Measurements from ENCODE around the gene MKI67. TPM values are rescaled to one million over a fixed set of nuclear protein-coding genes. Genes with fewer than 3 reads are reported as not detected.
A peak's percentile ranks its signal among the peaks of the same experiment; 100 is the strongest.

Gene MKI67
- total RNA-seq, 3 donors from 2014 or later (not counting 1 experiment from before 2014, with no cell fraction given): 5.3 to 10.0 (median 6.8) TPM

DNA sequence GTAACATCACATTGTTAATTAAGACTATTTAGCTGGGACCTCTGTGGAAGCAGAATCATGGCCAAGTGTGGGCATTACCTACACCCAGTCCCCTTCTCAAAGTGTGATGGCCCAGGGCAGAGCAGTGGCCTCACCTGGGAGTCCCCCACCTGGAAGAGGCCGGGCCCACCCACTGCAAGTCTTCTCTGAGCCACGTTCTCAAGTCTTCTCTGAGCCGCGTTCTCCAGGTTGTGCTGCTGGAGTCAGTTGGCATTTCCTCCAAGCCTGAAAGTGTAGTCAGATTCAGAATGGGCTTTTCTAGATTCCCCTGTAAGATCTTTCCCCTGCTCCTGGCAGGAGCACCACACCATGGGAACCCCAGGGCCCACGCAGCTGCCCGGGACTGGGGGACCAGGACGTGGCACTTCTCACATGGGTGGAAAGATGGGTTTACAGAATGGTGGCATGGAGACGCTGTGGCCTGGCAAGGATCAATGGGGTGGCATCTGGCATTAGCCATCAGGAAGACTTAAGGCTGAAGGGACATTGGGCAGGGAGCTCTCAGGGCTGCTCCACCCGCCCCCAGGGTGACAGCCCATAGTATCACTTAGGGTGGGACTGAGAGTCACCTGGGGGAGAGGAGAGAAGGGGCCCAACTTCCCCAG lies 68.0 kb downstream of the MKI67 start:
- Histone ChIP-seq H3K4me3 (ENCODE audit: low read length) (no peak overlapping the region), H3K36me3 (ENCODE audit: control insufficient read depth, insufficient read depth, low read length) (peaks cover 78% of the 10 kb centered on the region), H3K27me3 (ENCODE audit: control insufficient read depth, insufficient read depth, low read length) (no peaks in the 10 kb centered on the region), H3K4me1 (ENCODE audit: control insufficient read depth, insufficient read depth, low read length) (peaks cover 73% of the 10 kb centered on the region), H3K27ac (ENCODE audit: low read length) (peak overlapping the region; percentile 62), H3K9me3 (ENCODE audit: control insufficient read depth, insufficient read depth, low read length) (no peaks in the 10 kb centered on the region)
- Mint-ChIP-seq H3K4me3 (no peak overlapping the region), H3K36me3 (peaks cover 15% of the 10 kb centered on the region), H3K27me3 (ENCODE audit: low read depth in 2 of 2) (no peaks in the 10 kb centered on the region), H3K9me3 (no peaks in the 10 kb centered on the region), H3K4me1 (peaks cover 85 to 87% of the 10 kb centered on the region in 2 donors), H3K27ac (peak overlapping the region; percentile 88)
- 80% methylated on average over 8 of the region's 9 CpGs for WGBS (ENCODE audit: insufficient coverage)
- intact Hi-C loops (cut with micrococcal nuclease): no loop called here
- ATAC-seq (no peak), DNase-seq (no peak)
- TF ChIP-seq CTCF (IDR thresholded peaks at IDR 0.05): no peak

GRCh38 chr10:128056303-128057050 lies 69.7 kb downstream of the MKI67 start:
- H3K4me1 Mint-ChIP-seq: peaks cover 80 to 85% of the 10 kb centered on the region in 2 donors
- WGBS (ENCODE audit: insufficient coverage): 97% methylated on average over 17 of the region's 17 CpGs

DNA sequence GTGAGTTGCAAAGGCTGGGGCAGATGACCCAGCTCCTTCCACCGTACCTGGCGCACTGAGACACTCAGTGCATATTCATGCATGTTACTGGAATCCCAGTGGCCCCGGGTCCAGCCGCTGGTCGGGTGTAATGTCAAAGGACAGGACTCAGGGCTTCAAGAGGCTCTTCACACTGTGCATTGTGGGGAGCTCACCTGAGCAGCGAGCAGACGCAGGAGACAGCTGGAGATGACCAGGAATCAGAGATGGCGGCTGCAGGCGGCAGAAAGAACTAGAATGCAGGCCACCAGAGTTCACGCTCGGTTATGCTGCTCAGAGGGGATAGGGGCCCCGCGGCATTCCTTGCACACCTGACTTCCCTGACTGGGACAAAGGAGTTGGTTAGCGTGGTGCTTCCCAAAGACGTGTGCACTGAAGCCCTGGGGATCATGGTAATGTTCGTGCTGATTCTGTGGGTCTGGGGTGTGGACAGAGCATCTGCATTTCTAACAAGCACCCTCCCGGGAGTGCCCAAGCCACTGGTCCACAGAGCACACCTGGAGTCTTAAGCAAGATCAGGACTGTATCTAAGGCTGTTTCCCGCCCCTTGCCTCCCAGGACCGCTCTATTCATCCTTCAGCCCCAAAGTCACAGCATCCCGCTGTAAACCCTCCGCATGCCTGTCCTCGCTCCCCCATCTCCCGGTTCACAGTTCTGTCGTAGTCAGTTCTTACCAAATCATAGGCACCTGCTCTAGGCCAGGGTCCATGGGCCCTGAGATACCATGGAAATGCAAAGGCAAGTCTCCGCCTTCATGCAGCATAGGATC lies 71.0 kb downstream of the MKI67 start:
- Histone ChIP-seq H3K4me1 (ENCODE audit: control insufficient read depth, insufficient read depth, low read length) (peaks cover 82% of the 10 kb centered on the region), H3K4me3 (ENCODE audit: low read length) (no peak overlapping the region), H3K27me3 (ENCODE audit: control insufficient read depth, insufficient read depth, low read length) (no peaks in the 10 kb centered on the region), H3K9me3 (ENCODE audit: control insufficient read depth, insufficient read depth, low read length) (no peaks in the 10 kb centered on the region), H3K36me3 (ENCODE audit: control insufficient read depth, insufficient read depth, low read length) (peaks cover 84% of the 10 kb centered on the region), H3K27ac (ENCODE audit: low read length) (peak overlapping the region; percentile 40)
- H3K36me3 Mint-ChIP-seq: peaks cover 17% of the 10 kb centered on the region
- intact Hi-C loops (cut with micrococcal nuclease): no loop called here
- H3K4me1 Mint-ChIP-seq: peaks cover 80 to 82% of the 10 kb centered on the region in 2 donors
- no peak for TF ChIP-seq CTCF (IDR thresholded peaks at IDR 0.05)
- peak overlapping the region; percentile 37 for H3K4me3 Mint-ChIP-seq
- DNase-seq (no peak), ATAC-seq (no peak)
- 97% methylated on average over 25 of the region's 25 CpGs for WGBS (ENCODE audit: insufficient coverage)
- no peaks in the 10 kb centered on the region for H3K9me3 Mint-ChIP-seq
- no peaks in the 10 kb centered on the region for H3K27me3 Mint-ChIP-seq (ENCODE audit: low read depth in 2 of 2)
- peak overlapping the region; percentile 85 to 88 for H3K27ac Mint-ChIP-seq

More at GRCh38 chr10:128056303-128057050, 69.7 kb downstream of the MKI67 start:
- ATAC-seq (no peak), DNase-seq (no peak)
- Mint-ChIP-seq H3K36me3 (peaks cover 24% of the 10 kb centered on the region), H3K27me3 (ENCODE audit: low read depth in 2 of 2) (no peaks in the 10 kb centered on the region), H3K9me3 (no peaks in the 10 kb centered on the region), H3K4me3 (peak overlapping the region; percentile 31), H3K27ac (peak overlapping the region; percentile 85 to 88)
- peaks cover 85% of the 10 kb centered on the region for H3K36me3 ChIP-seq (ENCODE audit: control insufficient read depth, insufficient read depth, low read length)
- H3K27me3 ChIP-seq (ENCODE audit: control insufficient read depth, insufficient read depth, low read length): no peaks in the 10 kb centered on the region
- peaks cover 74% of the 10 kb centered on the region for H3K4me1 ChIP-seq (ENCODE audit: control insufficient read depth, insufficient read depth, low read length)
- no peak overlapping the region for H3K4me3 ChIP-seq (ENCODE audit: low read length)
- no peak overlapping the region for H3K27ac ChIP-seq (ENCODE audit: low read length)
- no peak for TF ChIP-seq CTCF (IDR thresholded peaks at IDR 0.05)
- intact Hi-C loops (cut with micrococcal nuclease): no loop called here
- no peaks in the 10 kb centered on the region for H3K9me3 ChIP-seq (ENCODE audit: control insufficient read depth, insufficient read depth, low read length)
